Left cardiac atrium (tissue), 4 donors: ENCODE measurements around the gene MEGF9. TPM values are rescaled to one million over a fixed set of nuclear protein-coding genes. Genes with fewer than 3 reads are reported as not detected.
A peak's percentile ranks its signal among the peaks of the same experiment; 100 is the strongest.
"Not testable (repeated sequence)": the region's sequence is repeated elsewhere in the genome, so short reads cannot be mapped to it uniquely, and the experiment has no call there.

Source experiments
- ATAC-seq, 2 donors: fragments of 200-7000 bp; cut with Tn5 transposase; one replicate each; pipeline ENCODE4 v1.9.1; 2020; ENCODE audit warnings: mild to moderate bottlenecking in 2 of 2, moderate library complexity in 2 of 2
- DNase-seq: peaks from one replicate; pipeline ENCODE4 v3.0.0-alpha.2; 2020
- intact Hi-C, 2 donors: fragments of 100-400 bp; cut with DNase I; formaldehyde crosslinking; loops; one replicate each; pipeline versions ENCODE4 v1.14.1 to v1.15.1; 2022 to 2023
- total RNA-seq, 2 donors: library from RNA; stranded (reverse); fragmentation: NEBNext Ultra II Directional; extraction: Animal tissue kit (Norgen Biotek cat#: 25700); gene quantifications; one replicate each; pipeline ENCODE4 v1.2.1, GENCODE V29; 2021
- donor health status: DM: no; HTN: yes; CAD: no.
- donor health status: DM: no; HTN: yes; CAD: no; lungs with severe emphysema.
- donor health status: DM: yes; HTN: yes; CAD: no.
- donor health status: Dilated cardiomyopathy.

The MEGF9 gene
- total RNA-seq, 2 donors from 2014 or later, result 17.4 to 20.2 TPM

DNA sequence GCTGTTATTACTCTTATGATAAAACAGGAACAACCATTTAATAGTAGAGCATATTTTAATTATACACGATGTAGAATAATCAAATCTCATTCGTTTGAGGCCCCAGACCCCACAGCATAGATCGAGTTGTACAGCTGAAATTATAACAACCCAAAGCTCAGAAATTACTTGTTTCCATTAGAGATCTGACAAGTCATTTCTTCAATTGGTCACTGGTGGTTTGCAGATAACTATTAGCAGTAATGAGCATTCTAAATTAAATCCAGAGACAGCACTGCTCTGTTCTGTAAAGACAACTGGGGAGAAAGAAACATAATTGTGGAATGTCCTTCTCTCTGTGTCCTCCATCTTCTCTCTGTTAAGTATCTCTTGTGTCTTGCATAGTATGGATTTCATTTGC, 147.2 kb downstream of the MEGF9 start:
- intact Hi-C loops, result no loop called here
- ATAC-seq (no peak), DNase-seq (no peak)

DNA sequence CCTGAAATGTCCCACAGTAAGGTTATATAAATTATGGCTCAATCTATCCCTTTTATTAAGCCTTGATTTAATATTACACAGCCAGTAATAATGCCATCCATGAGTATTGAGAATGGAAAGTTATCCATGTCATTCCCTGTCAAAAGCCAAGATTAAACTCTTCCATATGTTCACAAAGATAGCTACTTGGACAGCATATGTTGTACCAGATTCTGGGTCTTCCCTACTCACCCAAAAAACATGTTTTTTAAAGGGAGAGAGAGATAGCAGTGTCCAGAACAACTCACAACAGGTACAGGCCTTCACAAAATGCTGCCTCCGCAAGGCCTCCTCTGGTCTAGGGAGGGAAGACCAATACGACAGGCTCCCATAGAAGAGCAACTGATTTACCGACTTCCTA, 149.7 kb downstream of the MEGF9 start:
- intact Hi-C loops, result no loop called here
- ATAC-seq, result no peak
- DNase-seq, result no peak

DNA sequence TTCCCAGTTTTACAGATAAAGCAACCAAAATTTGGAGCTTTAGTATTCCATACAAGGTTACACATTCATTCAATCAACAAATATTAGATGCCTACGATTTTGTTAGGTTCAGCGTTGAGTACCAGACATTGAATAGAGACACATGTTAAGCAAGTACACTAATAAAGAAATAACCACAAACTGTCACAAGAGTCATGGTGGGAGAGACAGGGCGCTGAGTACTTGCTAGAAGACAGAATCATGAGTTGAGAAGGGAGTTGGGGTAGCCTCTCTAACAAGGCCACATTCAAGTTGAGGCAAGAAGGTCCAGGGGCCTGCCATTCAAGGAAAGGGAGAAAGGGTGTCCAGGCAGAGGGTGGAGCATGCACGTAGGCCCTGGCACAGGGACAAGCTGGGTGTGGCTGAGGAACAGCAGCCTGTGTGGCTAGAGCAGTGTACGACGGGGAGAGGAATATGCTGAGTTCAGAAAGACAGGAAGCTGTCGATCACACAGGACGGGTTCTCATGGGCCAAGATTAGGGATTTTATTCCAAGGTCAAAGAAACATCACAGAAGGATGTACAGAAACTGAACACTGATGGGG, 151.3 kb downstream of the MEGF9 start:
- peak; percentile 53 for DNase-seq
- peak in 1 of 2 donors; percentile 49 for ATAC-seq
- intact Hi-C loops, result no loop called here

DNA sequence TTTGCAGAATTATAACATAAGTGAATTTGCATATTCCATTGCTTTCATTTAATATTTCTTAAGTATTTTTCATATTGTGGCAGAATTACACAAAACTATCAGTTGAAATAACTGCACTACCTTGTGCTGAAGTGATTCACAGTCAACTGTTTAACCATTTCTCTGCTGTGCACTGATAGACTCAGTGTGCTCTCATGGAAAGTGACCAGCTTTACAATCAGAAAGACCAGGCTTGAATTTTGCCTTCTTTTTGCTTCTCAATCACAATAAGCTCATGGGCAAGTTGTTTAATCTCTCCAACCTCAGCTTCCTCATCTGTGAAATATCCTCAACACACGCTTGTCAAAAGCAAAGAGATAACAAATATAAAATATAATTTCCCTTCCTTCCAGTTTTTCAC, 152.6 kb downstream of the MEGF9 start:
- no peak for DNase-seq
- intact Hi-C loops, result no loop called here
- ATAC-seq, result no peak

- DNase-seq (no peak), ATAC-seq (no peak)
- intact Hi-C loops, result no loop called here
Observed at GRCh38 chr9:120559546-120559945, 154.7 kb downstream of the MEGF9 start.

GRCh38 chr9:120558454-120558853, 155.8 kb downstream of the MEGF9 start:
- ATAC-seq, result no peak
- intact Hi-C loops, result no loop called here
- no peak for DNase-seq

GRCh38 chr9:120557205-120557604, 157.1 kb downstream of the MEGF9 start:
- ATAC-seq, result no peak
- DNase-seq, result no peak
- intact Hi-C loops, result no loop called here

- intact Hi-C loops, result no loop called here
Observed at GRCh38 chr9:120556775-120557174, 157.5 kb downstream of the MEGF9 start.

GRCh38 chr9:120555839-120556238, 158.4 kb downstream of the MEGF9 start:
- intact Hi-C loops, result no loop called here
- DNase-seq (no peak), ATAC-seq (no peak)

More at GRCh38 chr9:120556775-120557174, 157.5 kb downstream of the MEGF9 start:
- DNase-seq (no peak), ATAC-seq (no peak)

DNA sequence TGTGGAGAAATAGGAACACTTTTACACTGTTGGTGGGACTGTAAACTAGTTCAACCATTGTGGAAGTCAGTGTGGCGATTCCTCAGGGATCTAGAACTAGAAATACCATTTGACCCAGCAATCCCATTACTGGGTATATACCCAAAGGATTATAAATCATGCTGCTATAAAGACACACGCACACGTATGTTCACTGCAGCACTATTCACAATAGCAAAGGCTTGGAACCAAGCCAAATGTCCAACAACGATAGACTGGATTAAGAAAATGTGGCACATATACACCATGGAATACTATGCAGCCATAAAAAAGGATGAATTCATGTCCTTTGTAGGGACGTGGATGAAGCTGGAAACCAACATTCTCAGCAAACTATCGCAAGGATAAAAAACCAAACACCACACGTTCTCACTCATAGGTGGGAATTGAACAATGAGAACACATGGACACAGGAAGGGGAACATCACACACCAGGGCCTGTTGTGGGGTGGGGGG, 162.0 kb downstream of the MEGF9 start:
- ATAC-seq, DNase-seq, intact Hi-C loops: not testable (repeated sequence)

Other genes with a start within 250 kb of the MEGF9 start
- 10 to 100 TPM; 48.0 to 49.0 TPM for gene CDK5RAP2, start 134.3 kb downstream of the MEGF9 start, total RNA-seq
- 10 to 100 TPM; 44.6 to 45.5 TPM for gene FBXW2, start 78.9 kb upstream of the MEGF9 start, total RNA-seq
- gene PSMD5, start 128.5 kb upstream of the MEGF9 start, total RNA-seq, result 10 to 100 TPM; 22.5 to 25.9 TPM
- 10 to 100 TPM; 16.8 to 18.5 TPM for gene PHF19, start 162.7 kb upstream of the MEGF9 start, total RNA-seq
- 1 to 10 TPM; 3.3 to 3.7 TPM for gene TRAF1, start 212.3 kb upstream of the MEGF9 start, total RNA-seq